ENCODE measurements around the gene RUVBL2. TPM values are rescaled to one million over a fixed set of nuclear protein-coding genes. Genes with fewer than 3 reads are reported as not detected.

Gene RUVBL2
- total and polyA plus RNA-seq, 2 of the 4 experiments (the other 2 are of a cell fraction), result 196 to 391 TPM

GRCh38 chr19:49064768-49065611, 71.3 kb downstream of the RUVBL2 start, which contains the start of gene NTF4:
Gene NTF4, minus strand, starts transcription at chr19:49064818. Its CDS starts 2,821 bp downstream, at chr19:49061997.
- Histone ChIP-seq H2BK15ac (ENCODE audit: low read depth, low read length) (no peak within 1 kb of the TSS), H3K4me3 (ENCODE audit: insufficient read depth, low read depth, low read length) (peak within 1 kb of the TSS; percentile 19), H3K27me3 (ENCODE audit: control insufficient read depth, insufficient read depth, low read length) (peaks cover 41% of the 10 kb centered on the region), H3K23ac (ENCODE audit: low read depth, low read length) (peak within 1 kb of the TSS; percentile 38; the same call in 1 of the 2 replicates), H2BK120ac (ENCODE audit: low read depth, low read length) (no peak within 1 kb of the TSS), H2BK20ac (ENCODE audit: low read depth, low read length) (no peak within 1 kb of the TSS), H3K9ac (ENCODE audit: low read depth, low read length) (no peak within 1 kb of the TSS), H3K9me3 (ENCODE audit: control insufficient read depth, insufficient read depth, low read length) (peaks cover 7% of the 10 kb centered on the region; the same call in 1 of the 2 replicates), H4K5ac (ENCODE audit: low read depth, low read length) (no peak within 1 kb of the TSS), H3K27ac (ENCODE audit: insufficient read depth, low read length) (no peak within 1 kb of the TSS), H3K18ac (ENCODE audit: low read depth, low read length) (no peak within 1 kb of the TSS), H3K56ac (ENCODE audit: extremely low read depth, insufficient read depth, low read length) (no peak within 1 kb of the TSS), H4K20me1 (ENCODE audit: insufficient read depth, low read length) (no peaks in the 10 kb centered on the region), H3K9me1 (ENCODE audit: insufficient read depth, low read length) (no peaks in the 10 kb centered on the region), H3K79me1 (ENCODE audit: low read depth in 1 of 2, low read length in 2 of 2) (no peaks in the 10 kb centered on the region; a peak in 1 of 4 replicates), H3K4me1 (ENCODE audit: control insufficient read depth, insufficient read depth, low read length) (peaks cover 2% of the 10 kb centered on the region; the same call in 1 of the 2 replicates), H3K36me3 (ENCODE audit: control insufficient read depth, insufficient read depth, low read length) (no peaks in the 10 kb centered on the region), H4K91ac (ENCODE audit: insufficient read depth, low read depth, low read length) (no peak within 1 kb of the TSS), H2AK5ac (ENCODE audit: low read depth, low read length) (no peak within 1 kb of the TSS), H3K4me2 (ENCODE audit: low read depth, low read length) (peak within 1 kb of the TSS; percentile 52), H2AK9ac (replicated peaks; ENCODE audit: low read depth, low read length, poor library complexity) (peak within 1 kb of the TSS; percentile 55), H2AFZ (replicated peaks; ENCODE audit: low read length, poor library complexity) (peak within 1 kb of the TSS; percentile 67), H2BK5ac (ENCODE audit: low read depth, low read length, poor library complexity, severe bottlenecking) (no peak within 1 kb of the TSS), H3K14ac (replicated peaks; ENCODE audit: low read depth, low read length) (no peak within 1 kb of the TSS; the same call in 1 of the 2 replicates), H4K8ac (ENCODE audit: low read depth in 2 of 2, low read length in 2 of 2) (no peak within 1 kb of the TSS), H3K4ac (ENCODE audit: low read depth, low read length) (no peak within 1 kb of the TSS)
- TF ChIP-seq BHLHE40 (IDR thresholded peaks at IDR 0.05; ENCODE audit: low read depth, low read length) (0 out of 2 replicates have a peak, but pooled peaks have one; percentile 2), CEBPB (IDR thresholded peaks at IDR 0.05; ENCODE audit: low read depth, low read length) (no peak)
- BruUV-seq (replicated peaks), result no TSS peak
- dilution Hi-C loops (cut with HindIII; ENCODE audit: low sequenced_read_pairs, unreplicated experiment), result no loop called here
- intact Hi-C loops (cut with micrococcal nuclease), result no loop called here
- ATAC-seq (ENCODE audit: low read depth), result peak; percentile 81
- WGBS, 2 experiments (ENCODE audit: extremely low coverage in 2 of 2, insufficient read length in 1 of 2), result 5% methylated on average over 20 of the region's 53 CpGs; no CpG with 5 or more reads in 1 of the 2 experiments
- ChIA-PET CTCF (interaction anchor here (1.3 kb wide), 1 partner anchor 10 kb away, joined by 3 read pairs; no protein-coding TSS in a partner anchor), POLR2A (ENCODE audit: unreplicated experiment) (no interaction called here)
- in situ Hi-C loops (cut with MboI; ENCODE audit: low sequenced_read_pairs), result no loop called here
- DNase-seq, result no peak

Small RNA genes lying within 50 kb of the gene (microRNA-seq; reads per million reads assigned to microRNA genes)
- 0 reads per million in 2 experiments for gene MIR6798 (ENCODE audit: insufficient read depth in 1 of 2, insufficient read length in 1 of 2, unreplicated experiment in 1 of 2)

Small RNA genes lying within 50 kb of the gene (small RNA-seq; reads per million reads assigned to genes)
- gene MIR6798, result 0 reads per million in 5 experiments

Other genes with a start within 250 kb of the RUVBL2 start
- not detected in 2 replicates for gene IZUMO1, start 247.0 kb upstream of the RUVBL2 start, total RNA-seq (2012; rRNA removed)
- gene IZUMO1, start 247.0 kb upstream of the RUVBL2 start, polyA plus RNA-seq (2012; rRNA removed), result not detected in 2 replicates
- under 0.01 and 0.18 TPM in 2 replicates for gene FUT1, start 241.2 kb upstream of the RUVBL2 start, total RNA-seq (2012; rRNA removed)
- gene FUT1, start 241.2 kb upstream of the RUVBL2 start, polyA plus RNA-seq (2012; rRNA removed), result 0.03 and 0.09 TPM in 2 replicates
- not detected in 2 replicates for gene FGF21, start 238.4 kb upstream of the RUVBL2 start, total RNA-seq (2012; rRNA removed)
- gene FGF21, start 238.4 kb upstream of the RUVBL2 start, polyA plus RNA-seq (2012; rRNA removed), result not detected in 2 replicates
- 20.1 and 21.7 TPM in 2 replicates for gene BCAT2, start 182.9 kb upstream of the RUVBL2 start, total RNA-seq (2012; rRNA removed)
- gene BCAT2, start 182.9 kb upstream of the RUVBL2 start, polyA plus RNA-seq (2012; rRNA removed), result 42.2 and 45.3 TPM in 2 replicates
- gene HSD17B14, start 157.4 kb upstream of the RUVBL2 start, total RNA-seq (2012; rRNA removed), result 0.54 and 0.56 TPM in 2 replicates
- 4.5 and 5.6 TPM in 2 replicates for gene HSD17B14, start 157.4 kb upstream of the RUVBL2 start, polyA plus RNA-seq (2012; rRNA removed)
- 4.2 and 4.5 TPM in 2 replicates for gene PLEKHA4, start 125.3 kb upstream of the RUVBL2 start, total RNA-seq (2012; rRNA removed)
- gene PLEKHA4, start 125.3 kb upstream of the RUVBL2 start, polyA plus RNA-seq (2012; rRNA removed), result 14.4 and 17.2 TPM in 2 replicates
- 26.7 and 39.4 TPM in 2 replicates for gene PPP1R15A, start 121.5 kb upstream of the RUVBL2 start, total RNA-seq (2012; rRNA removed)
- gene PPP1R15A, start 121.5 kb upstream of the RUVBL2 start, polyA plus RNA-seq (2012; rRNA removed), result 87.7 and 104 TPM in 2 replicates
- under 0.01 TPM in 1 of 2 replicates, not detected in the other for gene TULP2, start 95.1 kb upstream of the RUVBL2 start, total RNA-seq (2012; rRNA removed)
- gene TULP2, start 95.1 kb upstream of the RUVBL2 start, polyA plus RNA-seq (2012; rRNA removed), result 0.20 and 0.26 TPM in 2 replicates
- gene NUCB1, start 93.6 kb upstream of the RUVBL2 start, total RNA-seq (2012; rRNA removed), result 37.3 and 39.2 TPM in 2 replicates
- gene NUCB1, start 93.6 kb upstream of the RUVBL2 start, polyA plus RNA-seq (2012; rRNA removed), result 253 and 261 TPM in 2 replicates
- 0.28 and 0.36 TPM in 2 replicates for gene DHDH, start 60.2 kb upstream of the RUVBL2 start, total RNA-seq (2012; rRNA removed)
- 0.33 and 0.53 TPM in 2 replicates for gene DHDH, start 60.2 kb upstream of the RUVBL2 start, polyA plus RNA-seq (2012; rRNA removed)
- gene BAX, start 39.0 kb upstream of the RUVBL2 start, total RNA-seq (2012; rRNA removed), result 23.3 and 26.1 TPM in 2 replicates
- 169 and 181 TPM in 2 replicates for gene BAX, start 39.0 kb upstream of the RUVBL2 start, polyA plus RNA-seq (2012; rRNA removed)
- gene FTL, start 28.6 kb upstream of the RUVBL2 start, total RNA-seq (2012; rRNA removed), result 913 and 1,057 TPM in 2 replicates
- gene FTL, start 28.6 kb upstream of the RUVBL2 start, polyA plus RNA-seq (2012; rRNA removed), result 2,766 and 2,944 TPM in 2 replicates
- 36.1 and 38.7 TPM in 2 replicates for gene GYS1, start 578 bp upstream of the RUVBL2 start, total RNA-seq (2012; rRNA removed)
- gene GYS1, start 578 bp upstream of the RUVBL2 start, polyA plus RNA-seq (2012; rRNA removed), result 72.2 and 74.8 TPM in 2 replicates
- gene LHB, start 23.2 kb downstream of the RUVBL2 start, total RNA-seq (2012; rRNA removed), result not detected in 2 replicates
- gene LHB, start 23.2 kb downstream of the RUVBL2 start, polyA plus RNA-seq (2012; rRNA removed), result not detected in 2 replicates
- not detected in 2 replicates for gene CGB3, start 30.4 kb downstream of the RUVBL2 start, total RNA-seq (2012; rRNA removed)
- not detected in 2 replicates for gene CGB3, start 30.4 kb downstream of the RUVBL2 start, polyA plus RNA-seq (2012; rRNA removed)
- not detected in 2 replicates for gene CGB2, start 38.0 kb downstream of the RUVBL2 start, total RNA-seq (2012; rRNA removed)
- not detected in 2 replicates for gene CGB2, start 38.0 kb downstream of the RUVBL2 start, polyA plus RNA-seq (2012; rRNA removed)
- gene CGB1, start 43.0 kb downstream of the RUVBL2 start, total RNA-seq (2012; rRNA removed), result not detected in 2 replicates
- gene CGB1, start 43.0 kb downstream of the RUVBL2 start, polyA plus RNA-seq (2012; rRNA removed), result not detected in 2 replicates
- not detected in 2 replicates for gene CGB5, start 50.0 kb downstream of the RUVBL2 start, total RNA-seq (2012; rRNA removed)
- not detected in 2 replicates for gene CGB5, start 50.0 kb downstream of the RUVBL2 start, polyA plus RNA-seq (2012; rRNA removed)
- not detected in 2 replicates for gene CGB8, start 55.2 kb downstream of the RUVBL2 start, total RNA-seq (2012; rRNA removed)
- gene CGB8, start 55.2 kb downstream of the RUVBL2 start, polyA plus RNA-seq (2012; rRNA removed), result 0.47 and 0.48 TPM in 2 replicates
- not detected in 2 replicates for gene CGB7, start 63.9 kb downstream of the RUVBL2 start, total RNA-seq (2012; rRNA removed)
- 1.7 and 1.9 TPM in 2 replicates for gene CGB7, start 63.9 kb downstream of the RUVBL2 start, polyA plus RNA-seq (2012; rRNA removed)
- gene NTF4, start 70.9 kb downstream of the RUVBL2 start, total RNA-seq (2012; rRNA removed), result 0.18 TPM in 1 of 2 replicates, not detected in the other
- gene NTF4, start 70.9 kb downstream of the RUVBL2 start, polyA plus RNA-seq (2012; rRNA removed), result 0.09 and 0.11 TPM in 2 replicates
- not detected in 2 replicates for gene KCNA7, start 78.8 kb downstream of the RUVBL2 start, total RNA-seq (2012; rRNA removed)
- gene KCNA7, start 78.8 kb downstream of the RUVBL2 start, polyA plus RNA-seq (2012; rRNA removed), result 0.02 TPM in 1 of 2 replicates, not detected in the other
- 72.8 and 81.4 TPM in 2 replicates for gene SNRNP70, start 91.6 kb downstream of the RUVBL2 start, total RNA-seq (2012; rRNA removed)
- gene SNRNP70, start 91.6 kb downstream of the RUVBL2 start, polyA plus RNA-seq (2012; rRNA removed), result 200 and 344 TPM in 2 replicates
- 2.8 and 3.8 TPM in 2 replicates for gene LIN7B, start 120.5 kb downstream of the RUVBL2 start, total RNA-seq (2012; rRNA removed)
- 8.0 and 9.9 TPM in 2 replicates for gene LIN7B, start 120.5 kb downstream of the RUVBL2 start, polyA plus RNA-seq (2012; rRNA removed)
- gene C19orf73, start 125.3 kb downstream of the RUVBL2 start, total RNA-seq (2012; rRNA removed), result 0.28 TPM in 1 of 2 replicates, not detected in the other
- gene C19orf73, start 125.3 kb downstream of the RUVBL2 start, polyA plus RNA-seq (2012; rRNA removed), result 1.2 and 2.0 TPM in 2 replicates
- 0.83 and 0.90 TPM in 2 replicates for gene PPFIA3, start 125.7 kb downstream of the RUVBL2 start, total RNA-seq (2012; rRNA removed)
- gene PPFIA3, start 125.7 kb downstream of the RUVBL2 start, polyA plus RNA-seq (2012; rRNA removed), result 1.9 and 2.4 TPM in 2 replicates
- gene HRC, start 161.5 kb downstream of the RUVBL2 start, total RNA-seq (2012; rRNA removed), result not detected in 2 replicates
- gene HRC, start 161.5 kb downstream of the RUVBL2 start, polyA plus RNA-seq (2012; rRNA removed), result 0.03 TPM in 1 of 2 replicates, not detected in the other
- 1.9 and 2.2 TPM in 2 replicates for gene TRPM4, start 163.9 kb downstream of the RUVBL2 start, total RNA-seq (2012; rRNA removed)
- gene TRPM4, start 163.9 kb downstream of the RUVBL2 start, polyA plus RNA-seq (2012; rRNA removed), result 17.4 and 19.7 TPM in 2 replicates

Measured in IMR-90 (cell line).